ENCODE data around the gene BCAS1.

GRCh38 chr20:53957451-53958172 lies 112.8 kb downstream of the BCAS1 start:
- TF ChIP-seq CTCF (IDR thresholded peaks at IDR 0.05 in 8 of 11, conservative IDR thresholded peaks at IDR 0.05 in 3 of 11): no peak
- no peak for TF ChIP-seq POLR2A (IDR thresholded peaks at IDR 0.05)
